GM21447 (cell line): ENCODE results near the gene CACNA2D1.

Experiments
- ATAC-seq: cut with Tn5 transposase; IDR thresholded peaks from one replicate; pipeline ENCODE4 v1.9.1; 2021; ENCODE audit not compliant: unreplicated experiment

CACNA2D1 gene

DNA sequence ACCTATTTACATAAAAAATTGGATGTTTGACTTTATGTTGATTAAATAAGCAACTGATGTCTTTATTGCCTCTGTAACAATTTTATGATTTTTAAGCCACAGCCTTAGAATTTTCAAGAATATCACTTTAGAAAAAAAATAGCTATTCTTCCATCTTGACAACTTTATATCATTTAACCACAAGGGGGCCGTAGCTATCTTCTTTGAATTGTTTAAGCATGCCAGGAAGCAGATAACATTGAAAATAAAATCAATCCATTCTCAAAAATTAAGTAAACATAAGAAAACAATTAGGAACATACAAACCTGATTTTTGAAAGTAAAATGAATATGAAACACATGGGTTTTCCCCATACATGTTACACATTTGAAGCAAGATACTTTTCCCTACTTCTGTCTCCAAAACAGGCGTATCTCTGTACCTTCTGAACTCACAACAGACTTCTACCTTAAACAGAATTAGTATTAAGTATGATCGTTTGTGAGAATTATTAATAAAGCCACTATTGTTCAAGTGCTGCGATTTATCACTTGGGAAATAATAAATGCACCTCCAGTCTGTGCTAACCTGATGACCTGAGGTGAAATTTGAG is 209.0 kb downstream of the CACNA2D1 start:
- no peak for ATAC-seq

DNA sequence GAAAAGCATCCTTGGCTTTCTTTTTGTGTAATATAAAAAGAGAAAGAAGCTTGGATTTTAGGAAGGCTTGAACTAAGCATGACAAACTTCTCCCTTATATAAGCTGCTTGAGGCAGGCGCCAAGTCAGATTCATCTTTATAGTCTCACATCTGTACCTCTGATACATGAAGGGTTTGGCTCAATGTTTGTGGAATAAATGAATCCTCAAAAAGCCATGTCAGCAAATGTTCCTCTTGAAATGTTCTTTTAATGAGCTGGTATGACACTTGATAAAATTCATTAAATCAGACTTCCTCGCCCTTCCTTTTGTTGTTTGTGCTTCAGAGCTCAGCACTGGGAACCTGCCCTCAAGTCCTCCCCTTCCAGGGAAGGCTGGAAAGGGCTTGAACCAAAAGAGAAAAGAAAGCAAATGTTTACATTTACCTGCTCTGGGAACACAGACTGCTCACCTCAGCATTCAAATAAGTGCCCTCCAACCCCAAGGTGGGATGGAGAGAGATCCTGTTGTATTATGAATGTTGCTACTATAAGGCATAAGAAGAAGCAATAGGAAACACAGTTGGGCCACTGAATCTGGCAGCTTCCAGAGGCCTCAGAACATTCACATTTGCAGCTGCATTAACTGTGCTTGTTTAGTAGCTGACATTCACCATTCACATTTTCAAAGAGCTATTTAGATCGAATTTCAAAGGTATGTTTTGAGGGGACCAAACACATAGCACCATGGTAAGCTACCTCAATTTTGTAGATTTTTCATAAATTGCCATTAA is 212.6 kb downstream of the CACNA2D1 start:
- ATAC-seq = no peak

DNA sequence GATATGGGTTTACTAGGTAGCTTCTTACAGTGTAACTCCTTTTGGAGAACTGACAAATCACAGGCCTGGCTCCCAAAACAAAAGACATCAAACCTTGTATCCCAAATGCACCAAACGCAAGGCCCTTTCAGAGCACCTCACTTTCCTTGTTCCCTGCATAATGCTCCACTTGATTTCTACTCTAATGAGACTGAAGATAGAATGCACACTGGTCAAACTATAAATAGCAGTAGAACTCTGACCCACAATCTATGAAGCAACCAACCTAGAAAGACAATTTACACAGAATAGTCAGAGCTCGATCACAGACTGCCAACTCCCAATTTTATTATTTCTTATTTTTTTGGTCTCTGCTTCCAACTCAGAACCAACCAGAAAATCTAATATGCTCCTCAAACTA is 214.4 kb downstream of the CACNA2D1 start:
- ATAC-seq = no peak

DNA sequence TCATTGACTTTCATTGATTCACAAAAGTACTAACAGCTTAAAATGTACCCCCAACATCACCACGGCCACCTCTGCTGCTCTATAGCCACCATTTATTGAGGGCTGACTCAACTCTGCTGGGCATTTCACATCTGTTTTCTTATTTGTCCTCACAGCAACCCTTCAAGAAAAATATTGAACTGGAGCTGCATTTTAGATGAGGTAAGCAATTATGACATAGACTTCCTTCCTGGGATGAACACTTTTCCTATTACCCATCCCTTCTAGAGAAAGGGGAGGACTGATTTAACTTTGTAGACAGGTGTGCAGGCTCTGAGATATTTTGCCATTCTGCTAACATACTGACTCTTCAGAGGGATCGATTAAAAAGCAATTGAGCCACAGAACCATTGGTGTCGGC is 217.4 kb downstream of the CACNA2D1 start:
- no peak for ATAC-seq

DNA sequence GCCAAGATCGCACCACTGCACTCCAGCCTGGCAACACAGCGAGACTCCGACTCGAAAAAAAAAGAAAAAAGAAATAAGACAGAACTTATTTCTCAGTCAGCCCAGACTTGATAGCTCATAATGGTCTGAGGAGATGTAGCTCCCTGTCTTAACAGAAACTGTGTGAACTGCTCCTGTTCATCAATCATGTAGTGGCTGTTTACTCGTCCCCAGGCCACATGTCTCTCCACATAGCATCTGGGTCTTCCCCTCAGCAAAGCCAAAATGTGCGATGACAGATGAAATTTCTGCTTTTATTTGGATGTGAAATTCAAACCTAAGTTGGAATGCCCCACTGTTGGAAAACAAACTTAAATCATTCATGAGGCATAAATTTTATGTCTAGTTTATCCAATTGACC is 219.0 kb downstream of the CACNA2D1 start:
- no peak for ATAC-seq

DNA sequence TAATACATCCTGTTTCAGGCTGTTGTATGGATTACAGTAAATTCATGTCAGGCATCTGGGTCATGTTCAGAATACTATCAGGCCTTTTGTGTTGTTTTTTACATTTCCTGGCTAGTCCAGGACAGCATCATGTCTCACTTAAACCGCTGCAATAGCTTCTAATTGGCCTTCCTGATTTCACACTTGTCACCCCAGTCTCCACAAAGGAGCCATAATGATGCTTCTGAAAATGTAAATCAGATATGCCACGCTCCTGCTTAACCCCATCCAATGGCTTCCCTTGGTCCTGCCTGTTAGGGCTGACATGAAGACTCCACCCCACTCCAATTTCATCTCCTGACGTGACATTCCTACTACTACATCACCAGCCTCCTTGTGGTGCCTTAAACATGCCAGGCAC is 220.0 kb downstream of the CACNA2D1 start:
- no peak for ATAC-seq

DNA sequence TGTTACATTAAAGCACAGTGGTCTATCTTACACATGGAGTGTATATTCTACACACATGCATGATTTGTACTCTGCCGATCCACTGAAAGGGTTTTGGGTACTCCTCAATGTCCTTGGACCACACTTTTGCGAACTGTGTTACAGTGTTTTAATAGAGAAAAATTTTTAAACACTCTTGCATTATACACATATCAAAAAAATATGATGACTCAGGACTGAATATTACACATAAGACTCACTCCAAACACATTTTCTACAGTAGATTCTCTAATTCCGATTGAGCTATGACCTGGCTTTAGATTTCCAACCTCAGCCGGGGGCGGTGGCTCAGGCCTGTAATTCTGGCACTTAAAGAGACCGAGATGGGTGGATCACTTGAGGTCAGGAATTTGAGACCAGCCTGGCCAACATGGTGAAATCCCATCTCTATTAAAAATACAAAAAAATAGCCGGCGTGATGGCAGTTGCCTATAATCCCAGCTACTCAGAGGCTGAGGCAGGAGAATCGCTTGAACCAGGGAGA is 222.4 kb downstream of the CACNA2D1 start:
- ATAC-seq = no peak

DNA sequence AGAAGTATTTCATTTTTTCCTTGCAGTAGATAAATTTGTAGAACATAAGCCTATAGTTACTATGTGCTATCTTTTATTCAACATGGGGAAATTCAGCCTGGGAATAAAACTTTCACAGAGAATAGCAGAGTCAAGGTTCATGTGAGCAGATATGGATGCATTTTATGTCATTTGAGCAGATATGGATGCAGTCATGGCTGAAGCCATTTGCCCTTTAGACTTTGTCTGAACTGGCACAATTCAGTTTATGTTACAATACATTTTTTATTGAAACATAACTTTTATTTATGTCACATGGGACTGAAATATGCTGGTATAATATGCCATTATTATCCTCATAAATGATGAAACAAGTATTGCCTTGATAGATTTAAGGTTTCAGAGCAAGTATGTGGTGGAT is 231.1 kb downstream of the CACNA2D1 start:
- ATAC-seq = no peak

DNA sequence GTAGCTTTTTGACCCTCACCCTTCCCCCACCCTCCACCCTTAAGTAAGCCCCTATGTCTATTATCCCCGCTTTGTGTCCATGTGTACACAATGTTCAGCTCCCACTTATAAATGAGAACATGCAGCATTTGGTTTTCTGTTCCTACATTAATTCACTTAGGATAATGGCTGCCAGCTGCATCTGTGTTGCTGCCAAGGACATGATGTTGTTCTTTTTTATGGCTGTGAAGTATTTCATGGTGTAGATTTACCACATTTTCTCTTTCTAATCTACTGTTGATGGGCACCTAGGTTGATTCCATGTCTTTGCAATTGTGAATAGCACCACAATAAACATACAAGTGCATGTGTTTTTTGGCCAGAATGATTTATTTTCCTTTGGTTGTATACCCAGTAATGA is 232.2 kb downstream of the CACNA2D1 start:
- no peak for ATAC-seq

DNA sequence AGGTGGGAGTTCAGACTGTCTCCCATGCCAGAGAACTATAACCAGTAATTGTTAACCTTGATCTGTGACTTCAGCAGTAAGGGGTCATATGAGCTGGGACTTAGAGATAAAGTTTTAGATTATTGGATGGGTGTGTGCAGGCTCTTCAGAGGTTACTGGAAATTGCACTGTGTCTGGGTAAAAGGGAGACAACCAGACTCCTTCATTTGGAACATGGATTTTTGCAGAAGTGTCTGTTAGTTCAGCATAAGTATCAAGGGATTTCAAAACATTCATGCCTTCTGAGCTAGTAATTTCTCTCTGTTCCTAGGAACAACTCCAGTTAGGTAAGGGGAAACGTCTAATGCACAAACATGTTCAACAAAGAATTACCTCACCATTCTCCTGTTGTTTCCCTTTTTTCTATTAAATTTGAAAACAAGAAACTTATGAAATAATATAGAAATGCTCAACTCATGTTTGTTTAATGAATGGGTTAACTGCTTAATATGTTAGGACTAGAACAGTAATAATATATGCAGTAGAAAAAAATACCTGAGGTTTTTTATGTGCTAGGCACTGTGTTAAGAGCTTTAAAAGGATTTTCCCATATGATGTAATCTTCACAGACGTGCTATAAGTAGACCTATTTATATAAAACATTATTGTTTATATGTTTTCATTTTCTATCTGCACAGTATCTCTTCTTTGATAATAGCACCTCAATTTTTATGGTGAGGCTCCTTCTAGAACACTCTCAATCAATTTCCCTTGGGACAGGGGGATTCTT is 233.0 kb downstream of the CACNA2D1 start:
- no peak for ATAC-seq

DNA sequence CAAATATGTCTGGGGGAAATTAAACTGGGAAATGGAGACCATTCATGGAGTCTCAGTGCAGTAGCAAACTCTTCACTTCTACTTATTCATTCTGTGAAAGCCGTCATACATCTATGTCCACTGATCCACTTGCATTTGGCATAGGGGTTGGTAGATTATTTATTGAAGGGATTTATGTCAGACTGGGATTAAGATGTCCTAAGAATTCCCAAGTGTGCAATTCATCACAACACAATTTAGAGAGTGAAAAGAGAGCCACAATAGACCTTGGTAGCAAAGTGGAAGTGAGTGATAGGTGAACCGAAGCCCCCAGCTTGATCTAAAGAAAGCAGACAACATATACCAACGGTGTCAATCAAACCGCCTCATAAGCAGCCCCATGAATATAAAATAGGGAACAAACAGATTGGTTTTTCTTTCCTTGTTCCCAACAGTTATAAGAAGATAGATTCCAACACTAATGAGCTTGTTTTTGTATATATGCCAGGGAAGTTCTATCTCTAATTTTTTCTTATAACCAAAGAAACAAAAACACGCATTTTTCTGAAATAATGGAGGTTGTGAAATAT is 234.3 kb downstream of the CACNA2D1 start:
- ATAC-seq = no peak

DNA sequence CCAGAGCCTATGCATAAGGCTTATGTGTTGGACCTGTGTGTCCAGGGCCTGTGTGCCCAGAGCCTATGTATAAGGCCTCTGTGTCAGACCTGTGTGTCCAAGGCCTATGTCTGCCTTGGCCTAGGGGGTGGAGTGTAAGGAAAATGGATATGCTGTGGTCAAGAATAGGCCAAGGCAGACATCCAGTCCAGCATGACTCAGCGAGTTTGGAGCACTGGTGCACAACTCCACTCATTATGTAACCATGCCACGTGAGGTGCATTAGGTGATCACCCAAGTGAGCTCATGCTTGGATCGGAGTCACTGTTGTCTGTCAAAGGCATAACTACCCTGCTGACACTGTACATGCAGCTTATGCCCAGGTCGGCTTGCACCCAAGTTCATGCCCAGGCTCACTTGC is 238.9 kb downstream of the CACNA2D1 start:
- no peak for ATAC-seq

DNA sequence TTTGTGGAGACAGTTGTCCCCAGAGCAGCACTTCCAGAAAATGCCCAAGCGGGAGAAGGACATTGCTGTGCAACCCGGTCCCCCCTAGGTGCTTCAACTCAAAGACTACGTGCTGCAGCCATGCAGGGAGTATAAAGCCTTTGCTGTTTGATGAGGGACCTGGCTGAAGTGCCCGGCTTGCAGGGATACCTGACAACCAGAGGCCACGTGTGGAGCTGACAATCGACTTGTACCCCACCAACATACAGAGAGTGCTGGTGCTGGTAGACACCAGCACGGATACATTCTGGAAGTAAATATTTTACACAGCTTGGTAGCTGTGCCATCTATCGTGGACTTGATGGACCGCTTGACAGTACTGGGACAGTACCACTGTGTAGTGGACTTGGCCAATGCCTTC is 240.6 kb downstream of the CACNA2D1 start:
- no peak for ATAC-seq

DNA sequence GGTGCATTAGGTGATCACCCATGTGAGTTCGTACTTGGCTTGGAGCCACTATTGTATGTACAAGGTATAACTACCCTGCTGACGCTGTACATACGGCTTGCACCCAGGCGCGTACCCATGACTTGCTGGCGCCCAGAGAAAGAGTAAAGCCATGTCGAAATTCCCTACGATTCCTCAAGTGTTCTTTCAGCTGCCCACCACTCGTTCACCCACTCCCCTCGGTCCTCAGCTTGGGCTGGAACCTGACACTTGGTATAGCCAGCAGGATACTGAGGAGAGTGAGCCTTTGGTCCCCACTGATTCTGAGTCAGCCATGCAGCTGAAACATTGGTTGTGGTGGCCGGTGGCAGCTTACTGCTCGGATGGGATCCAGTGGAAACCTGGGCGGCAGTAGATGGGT is 241.5 kb downstream of the CACNA2D1 start:
- no peak for ATAC-seq

DNA sequence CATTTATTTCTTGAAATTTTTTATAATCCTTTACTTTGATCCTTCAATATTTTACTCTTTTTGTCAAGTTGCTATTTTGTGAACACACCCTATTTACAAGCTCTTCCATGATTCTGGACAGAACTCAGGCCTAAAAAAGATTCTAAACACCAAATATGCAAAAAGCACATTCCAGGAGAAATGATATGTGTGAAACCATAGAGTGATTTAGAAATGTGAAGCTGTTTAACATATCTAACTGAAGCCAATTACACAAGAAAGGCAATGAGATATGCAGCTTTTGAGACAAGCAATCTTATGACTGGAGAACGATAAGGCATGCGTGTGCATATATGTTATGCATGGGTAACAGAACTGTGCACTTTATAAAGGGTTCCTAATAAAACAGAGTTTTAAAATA is 243.0 kb downstream of the CACNA2D1 start:
- no peak for ATAC-seq

DNA sequence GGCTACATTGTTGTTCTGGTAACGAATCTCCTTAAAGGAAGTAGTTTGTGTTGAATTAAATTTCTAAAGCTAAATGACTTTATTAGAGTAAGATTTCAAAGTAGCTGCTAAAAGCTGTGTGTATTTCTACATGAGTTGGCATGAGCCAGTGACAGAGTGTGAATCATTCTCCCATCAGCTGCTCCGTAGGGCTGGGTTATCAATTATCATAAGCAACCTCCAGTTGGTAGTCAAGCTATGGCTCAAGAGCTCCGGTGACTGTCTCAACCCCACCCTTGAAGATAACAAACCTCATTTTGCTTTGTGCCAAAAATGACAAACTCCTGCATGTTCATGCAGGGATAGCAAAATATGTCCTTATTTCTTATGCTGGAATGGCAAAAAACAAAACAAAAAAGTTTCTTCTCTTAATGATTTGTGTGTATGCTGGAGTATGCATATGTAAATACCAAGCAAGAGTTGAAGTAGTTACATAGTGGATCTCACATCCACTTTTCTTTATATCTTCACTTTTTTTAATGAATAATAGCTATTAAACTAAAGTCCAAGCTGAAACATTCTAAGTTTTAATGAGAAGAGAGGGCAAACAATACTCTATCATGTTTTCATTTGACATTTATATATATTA is 249.4 kb downstream of the CACNA2D1 start:
- no peak for ATAC-seq

DNA sequence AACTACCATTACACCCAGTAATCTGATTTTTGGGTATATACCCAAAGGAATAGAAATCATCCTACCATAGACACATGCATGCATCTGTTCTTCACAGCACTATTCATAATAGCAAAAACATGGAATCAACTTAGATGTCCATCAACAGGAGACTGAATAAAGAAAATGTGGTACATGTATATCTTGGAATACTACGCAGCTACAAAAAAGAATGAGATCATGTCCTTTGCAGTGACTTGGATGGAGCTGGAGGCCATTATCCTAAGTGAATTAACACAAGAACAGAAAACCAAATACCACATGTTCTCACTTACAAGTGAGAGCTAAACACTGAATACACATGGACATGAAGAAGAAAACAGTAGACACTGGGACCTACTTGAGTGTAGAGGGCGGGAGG is 254.9 kb downstream of the CACNA2D1 start:
- ATAC-seq = no peak

DNA sequence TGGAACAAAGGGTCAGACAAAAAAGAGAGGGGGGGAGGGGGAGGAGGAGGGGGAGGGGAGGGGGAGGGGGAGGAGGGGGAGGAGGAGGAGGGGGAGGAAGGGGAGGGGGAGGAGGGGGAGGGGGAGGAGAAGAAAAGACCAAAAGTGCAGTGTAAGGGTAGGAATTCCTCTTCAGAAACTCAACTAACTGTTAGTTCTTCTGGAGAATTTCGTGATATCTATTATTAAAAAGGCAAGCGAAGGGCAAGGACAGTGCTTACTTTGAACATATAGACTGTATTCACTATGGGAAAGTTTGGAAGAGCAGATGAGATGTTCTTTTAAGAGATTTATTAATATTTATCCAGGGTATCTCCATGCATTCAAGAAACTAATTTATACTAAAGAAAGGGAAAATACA is 258.1 kb downstream of the CACNA2D1 start:
- no peak for ATAC-seq

DNA sequence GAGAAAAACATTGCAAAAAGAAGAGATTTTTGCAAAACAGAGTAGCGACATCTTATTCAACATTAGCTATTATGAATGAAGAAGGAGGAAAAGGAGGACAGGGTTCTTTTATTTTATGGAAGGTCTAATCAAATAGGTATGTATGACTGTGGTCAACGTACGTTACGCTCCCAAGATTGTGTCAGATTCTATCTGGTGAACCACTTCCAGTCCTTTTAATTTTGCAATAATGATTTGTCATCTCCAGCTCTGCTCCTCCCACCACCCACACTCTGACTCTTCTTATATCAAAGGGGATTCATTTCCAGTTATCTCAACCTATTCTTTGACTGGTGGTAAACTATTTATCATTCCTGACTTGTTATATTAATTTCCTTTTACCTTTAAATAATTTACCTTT is 259.9 kb downstream of the CACNA2D1 start:
- ATAC-seq = no peak

DNA sequence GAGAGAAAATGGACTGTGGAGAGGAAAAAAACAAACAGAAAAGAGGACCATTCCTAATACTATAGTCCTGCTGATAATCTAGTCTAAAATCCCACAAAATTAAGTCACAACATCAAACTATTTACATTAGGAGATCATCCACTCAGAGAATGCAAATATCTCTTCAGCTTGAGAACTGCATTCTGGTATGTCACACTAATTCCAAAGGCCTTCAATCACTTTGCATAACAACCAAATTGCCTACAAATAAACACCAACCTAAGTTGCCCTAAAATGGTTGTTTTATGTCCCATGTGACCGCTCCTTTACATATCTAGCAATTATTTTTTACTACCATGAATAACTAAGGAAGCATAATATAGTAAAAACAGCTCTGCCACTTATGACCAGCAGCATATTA is 264.3 kb downstream of the CACNA2D1 start:
- no peak for ATAC-seq

DNA sequence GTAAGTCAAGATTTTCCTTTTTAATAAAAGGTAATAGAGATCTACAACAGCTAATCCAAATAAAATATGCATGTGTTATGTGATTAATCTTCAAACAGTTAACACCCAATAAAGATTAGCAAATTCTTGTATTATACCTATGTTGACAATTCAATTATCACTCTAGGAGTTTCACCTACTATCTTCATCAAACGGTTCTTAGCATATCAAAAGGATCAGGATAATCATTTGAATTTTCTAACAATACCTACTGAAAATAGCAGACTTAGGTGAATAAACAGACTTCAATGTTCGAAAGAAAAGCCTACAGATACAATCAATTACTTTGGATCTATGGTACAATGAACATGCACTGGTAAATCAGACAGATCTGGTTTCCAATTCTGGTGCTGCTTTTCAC is 268.3 kb downstream of the CACNA2D1 start:
- ATAC-seq = no peak
